Measurements from ENCODE around the gene LMBR1. TPM values are rescaled to one million over a fixed set of nuclear protein-coding genes. Genes with fewer than 3 reads are reported as not detected.

The LMBR1 gene
- total RNA-seq, 6 experiments from 2014 or later: 33.1 to 37.8 (median 36.1) TPM

- no peaks in the 10 kb centered on the region for H3K4me1 Mint-ChIP-seq (ENCODE audit: low read depth)
- H3K27me3 Mint-ChIP-seq (ENCODE audit: insufficient read depth): no peaks in the 10 kb centered on the region
- TF ChIP-seq, protein P1, sequence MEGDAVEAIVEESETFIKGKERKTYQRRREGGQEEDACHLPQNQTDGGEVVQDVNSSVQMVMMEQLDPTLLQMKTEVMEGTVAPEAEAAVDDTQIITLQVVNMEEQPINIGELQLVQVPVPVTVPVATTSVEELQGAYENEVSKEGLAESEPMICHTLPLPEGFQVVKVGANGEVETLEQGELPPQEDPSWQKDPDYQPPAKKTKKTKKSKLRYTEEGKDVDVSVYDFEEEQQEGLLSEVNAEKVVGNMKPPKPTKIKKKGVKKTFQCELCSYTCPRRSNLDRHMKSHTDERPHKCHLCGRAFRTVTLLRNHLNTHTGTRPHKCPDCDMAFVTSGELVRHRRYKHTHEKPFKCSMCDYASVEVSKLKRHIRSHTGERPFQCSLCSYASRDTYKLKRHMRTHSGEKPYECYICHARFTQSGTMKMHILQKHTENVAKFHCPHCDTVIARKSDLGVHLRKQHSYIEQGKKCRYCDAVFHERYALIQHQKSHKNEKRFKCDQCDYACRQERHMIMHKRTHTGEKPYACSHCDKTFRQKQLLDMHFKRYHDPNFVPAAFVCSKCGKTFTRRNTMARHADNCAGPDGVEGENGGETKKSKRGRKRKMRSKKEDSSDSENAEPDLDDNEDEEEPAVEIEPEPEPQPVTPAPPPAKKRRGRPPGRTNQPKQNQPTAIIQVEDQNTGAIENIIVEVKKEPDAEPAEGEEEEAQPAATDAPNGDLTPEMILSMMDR (IDR thresholded peaks at IDR 0.05): no peak
- H3K4me3 Mint-ChIP-seq: no peak overlapping the region
- no peak overlapping the region for H3K27ac Mint-ChIP-seq
- H3K9me3 Mint-ChIP-seq: no peaks in the 10 kb centered on the region
- DNase-seq: no peak
- H3K36me3 Mint-ChIP-seq (ENCODE audit: low read depth): no peaks in the 10 kb centered on the region; the same call in 1 of the 2 replicates
Observed at GRCh38 chr7:156753630-156754029, 139.4 kb downstream of the LMBR1 start.

DNA sequence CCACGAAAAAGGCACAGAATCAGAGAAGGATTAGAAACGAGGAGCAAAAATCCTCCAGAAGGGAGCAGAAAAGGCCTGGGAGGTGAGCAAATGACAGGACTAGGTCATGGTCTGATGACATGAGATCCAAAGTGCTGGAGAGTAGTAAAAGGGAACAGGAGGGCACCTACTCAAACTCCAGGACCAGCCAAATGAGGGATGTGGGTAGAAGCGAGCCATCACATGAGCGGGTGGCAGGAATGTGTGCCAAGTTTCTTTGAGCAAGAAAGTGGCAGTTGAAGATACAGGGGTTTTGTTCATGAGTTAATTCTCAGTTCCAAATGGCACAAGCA is 139.8 kb downstream of the LMBR1 start:
- H3K9me3 Mint-ChIP-seq: no peaks in the 10 kb centered on the region

GRCh38 chr7:156752367-156753228 is 140.4 kb downstream of the LMBR1 start:
- H3K36me3 Mint-ChIP-seq (ENCODE audit: low read depth): no peaks in the 10 kb centered on the region
- no peak for DNase-seq
- TF ChIP-seq, protein P1 (IDR thresholded peaks at IDR 0.05): no peak
- H3K27ac Mint-ChIP-seq: no peak overlapping the region
- no peak overlapping the region for H3K4me3 Mint-ChIP-seq
- H3K9me3 Mint-ChIP-seq: no peaks in the 10 kb centered on the region
- H3K27me3 Mint-ChIP-seq (ENCODE audit: insufficient read depth): no peaks in the 10 kb centered on the region
- H3K4me1 Mint-ChIP-seq (ENCODE audit: low read depth): no peaks in the 10 kb centered on the region

More for the DNA sequence above, 139.8 kb downstream of the LMBR1 start:
- no peak for DNase-seq
- H3K36me3 Mint-ChIP-seq (ENCODE audit: low read depth): no peaks in the 10 kb centered on the region
- TF ChIP-seq, protein P1 (IDR thresholded peaks at IDR 0.05): no peak
- H3K4me1 Mint-ChIP-seq (ENCODE audit: low read depth): no peaks in the 10 kb centered on the region
- no peak overlapping the region for H3K27ac Mint-ChIP-seq
- H3K27me3 Mint-ChIP-seq (ENCODE audit: insufficient read depth): no peaks in the 10 kb centered on the region
- no peak overlapping the region for H3K4me3 Mint-ChIP-seq

DNA sequence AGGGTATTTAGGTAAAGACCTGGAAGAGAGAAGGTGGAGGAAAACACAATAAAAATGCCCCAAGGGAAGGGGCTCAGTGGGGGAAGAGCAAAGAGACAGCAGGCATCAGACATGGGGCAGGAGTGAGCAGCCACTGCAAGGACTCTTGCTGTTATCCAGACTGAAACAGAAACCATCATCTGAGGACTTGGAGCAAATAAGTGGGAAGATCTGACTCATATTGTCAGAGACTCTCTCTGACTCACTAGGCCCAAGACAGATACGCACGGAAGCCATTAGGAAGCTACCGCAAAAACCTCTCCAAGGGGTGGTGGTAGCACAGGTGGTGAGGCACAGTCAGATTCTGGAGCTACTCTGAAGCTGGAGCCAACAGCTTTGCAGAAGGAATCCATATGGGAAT is 141.7 kb downstream of the LMBR1 start:
- H3K4me1 Mint-ChIP-seq (ENCODE audit: low read depth): no peaks in the 10 kb centered on the region
- peak; percentile 70 for DNase-seq
- H3K9me3 Mint-ChIP-seq: no peaks in the 10 kb centered on the region
- peak overlapping the region; percentile 80 for H3K27ac Mint-ChIP-seq
- H3K27me3 Mint-ChIP-seq (ENCODE audit: insufficient read depth): no peaks in the 10 kb centered on the region
- no peaks in the 10 kb centered on the region for H3K36me3 Mint-ChIP-seq (ENCODE audit: low read depth)
- TF ChIP-seq, protein P1 (IDR thresholded peaks at IDR 0.05): no peak
- peak overlapping the region; percentile 79 for H3K4me3 Mint-ChIP-seq

DNA sequence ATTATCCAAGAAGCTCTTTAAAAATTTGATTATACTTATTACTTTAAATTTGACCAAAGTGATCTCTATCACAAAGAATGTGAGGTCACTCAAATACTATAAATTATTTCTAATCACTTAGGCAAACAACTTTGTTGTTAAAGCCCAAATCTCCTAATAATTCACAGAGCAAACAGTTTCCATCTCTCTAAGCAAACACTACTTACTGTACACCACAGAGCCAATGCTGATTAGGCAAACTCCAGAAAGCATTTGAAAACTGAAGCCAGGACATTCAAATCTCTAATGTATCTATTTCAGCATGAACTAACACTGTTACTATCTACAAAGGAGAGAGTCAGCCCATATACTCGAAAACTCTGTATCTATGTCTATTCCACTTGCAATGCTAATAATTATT is 145.3 kb downstream of the LMBR1 start:
- H3K36me3 Mint-ChIP-seq (ENCODE audit: low read depth): 0 out of 2 replicates have a peak, but pooled peaks cover 7% of the 10 kb centered on the region
- H3K27me3 Mint-ChIP-seq (ENCODE audit: insufficient read depth): no peaks in the 10 kb centered on the region
- H3K4me1 Mint-ChIP-seq (ENCODE audit: low read depth): no peaks in the 10 kb centered on the region
- H3K4me3 Mint-ChIP-seq: no peak overlapping the region
- no peak overlapping the region for H3K27ac Mint-ChIP-seq
- no peaks in the 10 kb centered on the region for H3K9me3 Mint-ChIP-seq
- TF ChIP-seq, protein P1 (IDR thresholded peaks at IDR 0.05): no peak
- no peak for DNase-seq
